Subcutaneous abdominal adipose tissue (tissue), 5 donors: Measurements from ENCODE around the gene SGTA.

ENCODE experiments used
- H3K27ac ChIP-seq: one replicate; pipeline ENCODE4 v1.7.0; 2013; ENCODE audit warnings: low read depth, mild to moderate bottlenecking, inconsistent platforms, low read length, moderate library complexity
- H3K27me3 ChIP-seq, 5 donors: one replicate each; pipeline ENCODE4 v1.7.0; 2013; ENCODE audit warnings: low read length in 5 of 5, inconsistent platforms in 1 of 5; ENCODE audit not compliant: control insufficient read depth in 5 of 5, insufficient read depth in 4 of 5
- H3K36me3 ChIP-seq, 5 donors: one replicate each; pipeline ENCODE4 v1.7.0; 2013; ENCODE audit warnings: low read length in 5 of 5; ENCODE audit not compliant: control insufficient read depth in 5 of 5, insufficient read depth in 5 of 5
- H3K4me1 ChIP-seq, 5 donors: one replicate each; pipeline ENCODE4 v1.7.0; 2013; ENCODE audit warnings: low read length in 5 of 5, mild to moderate bottlenecking in 3 of 5, moderate library complexity in 1 of 5; ENCODE audit not compliant: control insufficient read depth in 5 of 5, insufficient read depth in 5 of 5
- H3K4me3 ChIP-seq, 5 donors: one replicate each; pipeline ENCODE4 v1.7.0; 2013; ENCODE audit warnings: low read length in 5 of 5, low read depth in 1 of 5
- H3K9ac ChIP-seq, 5 donors: one replicate each; pipeline ENCODE4 v1.7.0; 2013; ENCODE audit warnings: low read length in 5 of 5, mild to moderate bottlenecking in 4 of 5, moderate library complexity in 3 of 5
- H3K9me3 ChIP-seq, 5 donors: one replicate each; pipeline ENCODE4 v1.7.0; 2013; ENCODE audit warnings: low read length in 5 of 5; ENCODE audit not compliant: control insufficient read depth in 5 of 5
- donor health status: healthy.
- donor health status: healthy.
- donor health status: healthy.
- donor health status: healthy.
- donor health status: healthy.

SGTA gene

GRCh38 chr19:2783781-2784145, 690 bp upstream of the SGTA start:
- Histone ChIP-seq H3K27ac (peak overlapping the region; percentile 47), H3K9me3 (no peaks in the 10 kb centered on the region), H3K27me3 (no peaks in the 10 kb centered on the region), H3K36me3 (peaks cover 0 to 9% (median 0%) of the 10 kb centered on the region in 5 donors), H3K4me3 (peak overlapping the region; percentile 4 to 98 (median 48)), H3K9ac (no peak overlapping the region), H3K4me1 (peaks cover 17 to 60% (median 54%) of the 10 kb centered on the region in 5 donors)

GRCh38 chr19:2782329-2782935, 641 bp downstream of the SGTA start:
- Histone ChIP-seq H3K4me1 (peaks cover 17 to 64% (median 59%) of the 10 kb centered on the region in 5 donors), H3K27ac (peak overlapping the region; percentile 47), H3K4me3 (peak overlapping the region; percentile 81 to 98 (median 93)), H3K9me3 (no peaks in the 10 kb centered on the region), H3K9ac (peak overlapping the region; percentile 59 to 99 (median 98)), H3K36me3 (peaks cover 0 to 13% (median 0%) of the 10 kb centered on the region in 5 donors), H3K27me3 (no peaks in the 10 kb centered on the region)

DNA sequence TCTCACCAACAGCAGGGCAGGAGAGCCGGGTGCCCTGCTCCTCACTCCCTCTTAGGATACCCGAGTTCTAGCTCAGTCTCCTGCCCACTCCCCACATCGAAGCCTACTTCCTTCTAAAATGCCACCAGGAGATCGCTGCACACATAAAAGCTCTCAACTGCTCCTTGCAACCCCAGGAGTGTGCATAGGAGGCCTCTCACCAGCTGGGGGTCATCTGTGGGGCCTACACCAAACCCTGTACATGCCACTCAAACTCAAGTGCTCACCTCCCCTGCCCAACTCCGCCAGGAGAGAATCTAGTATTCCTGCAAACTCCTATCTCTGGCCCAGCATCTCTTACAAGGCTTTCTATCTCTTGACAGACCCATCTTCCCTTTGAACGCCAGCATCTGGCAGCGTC, 2.8 kb downstream of the SGTA start:
- Histone ChIP-seq H3K9me3 (no peaks in the 10 kb centered on the region), H3K4me3 (no peak overlapping the region), H3K9ac (no peak overlapping the region), H3K4me1 (peaks cover 17 to 64% (median 56%) of the 10 kb centered on the region in 5 donors), H3K27ac (no peak overlapping the region), H3K27me3 (no peaks in the 10 kb centered on the region), H3K36me3 (peaks cover 0 to 16% (median 0%) of the 10 kb centered on the region in 5 donors)

DNA sequence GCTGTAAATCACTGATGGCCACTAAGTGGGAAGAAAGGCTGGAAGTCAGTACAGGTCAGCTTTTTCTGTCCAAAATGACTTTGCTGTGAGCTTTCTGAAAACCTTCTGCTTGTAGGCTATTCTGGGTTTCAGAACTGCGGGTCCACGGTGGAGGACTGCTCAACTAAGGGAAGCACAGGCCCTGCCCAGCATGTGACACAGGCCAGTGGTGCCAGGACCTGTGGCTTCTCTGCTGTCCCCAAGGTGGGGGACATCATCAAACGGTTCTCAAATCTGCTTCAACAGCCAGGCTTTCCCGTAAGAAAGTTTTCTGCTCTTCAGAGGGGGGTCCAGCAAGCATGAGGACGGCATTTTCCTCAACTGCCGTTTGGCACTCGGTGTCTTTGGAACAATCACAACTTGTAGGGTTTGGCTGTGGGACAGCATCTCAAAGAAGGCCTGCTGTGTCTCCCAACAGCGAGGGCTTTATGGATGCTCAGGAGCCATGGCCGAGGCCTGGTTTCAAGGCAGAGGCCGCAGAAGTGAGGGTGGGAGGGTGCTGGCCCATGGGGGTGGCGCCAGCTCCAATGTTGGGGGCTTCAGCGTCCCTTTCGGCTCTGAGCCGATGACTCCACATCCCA, 3.8 kb downstream of the SGTA start:
- H3K27ac ChIP-seq: no peak overlapping the region
- no peak overlapping the region for H3K4me3 ChIP-seq
- peak overlapping the region in 2 of 5 donors; percentile 7 to 41 for H3K9ac ChIP-seq

GRCh38 chr19:2777952-2778683, 5.0 kb downstream of the SGTA start:
- H3K27ac ChIP-seq: no peak overlapping the region
- no peak overlapping the region for H3K4me3 ChIP-seq
- H3K9ac ChIP-seq: peak overlapping the region in 1 of 5 donors; percentile 41
- H3K4me1 ChIP-seq: peaks cover 15 to 67% (median 53%) of the 10 kb centered on the region in 5 donors
- H3K27me3 ChIP-seq: no peaks in the 10 kb centered on the region
- H3K9me3 ChIP-seq: no peaks in the 10 kb centered on the region
- peaks cover 0 to 16% (median 0%) of the 10 kb centered on the region in 5 donors for H3K36me3 ChIP-seq

More for the DNA sequence above, 3.8 kb downstream of the SGTA start:
- peaks cover 0 to 16% (median 0%) of the 10 kb centered on the region in 5 donors for H3K36me3 ChIP-seq
- peaks cover 17 to 68% (median 57%) of the 10 kb centered on the region in 5 donors for H3K4me1 ChIP-seq
- H3K27me3 ChIP-seq: no peaks in the 10 kb centered on the region
- H3K9me3 ChIP-seq: no peaks in the 10 kb centered on the region

DNA sequence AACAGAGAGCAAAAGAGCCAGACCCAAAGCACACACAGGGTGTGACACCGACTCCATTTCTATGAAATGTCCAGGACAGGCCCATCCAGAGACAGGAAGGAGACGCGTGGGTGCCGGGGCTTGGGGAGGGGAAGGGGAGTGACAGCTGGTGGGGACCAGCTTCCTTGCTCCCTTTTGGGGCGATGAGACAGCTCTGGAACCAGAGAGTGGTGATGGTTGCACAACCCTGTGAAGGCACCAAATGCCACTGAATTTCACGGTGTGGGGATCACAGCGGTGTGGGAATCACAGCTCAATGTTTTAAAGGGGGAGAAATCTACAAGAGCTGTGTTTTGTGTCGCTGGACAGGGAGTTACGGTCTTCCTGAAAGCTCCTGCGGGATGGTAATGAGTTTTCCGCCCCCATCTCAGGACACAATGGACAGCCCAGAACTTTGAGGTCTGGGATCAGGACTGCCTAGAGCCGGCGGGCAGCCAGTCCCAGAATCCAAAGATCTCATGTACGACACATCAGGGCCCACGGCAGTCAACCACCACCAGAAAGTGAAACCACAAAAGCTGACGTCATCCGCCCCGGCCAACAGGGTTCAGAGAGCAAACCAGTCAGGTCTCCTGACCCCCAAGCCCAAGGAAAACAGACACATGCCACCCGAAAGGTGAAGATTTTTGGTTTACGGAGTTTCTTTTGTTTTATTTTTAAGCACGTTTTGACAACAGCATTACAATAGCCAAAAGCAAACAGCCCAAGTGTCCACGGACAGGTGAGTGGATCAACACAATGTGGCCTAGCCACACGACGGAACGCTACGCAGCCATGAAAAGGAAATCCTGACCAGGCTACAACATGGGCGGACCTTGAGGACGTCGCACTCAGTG, 7.3 kb downstream of the SGTA start:
- peak overlapping the region; percentile 32 to 86 (median 60) for H3K9ac ChIP-seq
- H3K4me3 ChIP-seq: peak overlapping the region; percentile 19 to 62 (median 48)
- peak overlapping the region; percentile 83 for H3K27ac ChIP-seq
- peaks cover 0 to 23% (median 2%) of the 10 kb centered on the region in 5 donors for H3K36me3 ChIP-seq
- peaks cover 7 to 55% (median 41%) of the 10 kb centered on the region in 5 donors for H3K4me1 ChIP-seq
- no peaks in the 10 kb centered on the region for H3K9me3 ChIP-seq
- no peaks in the 10 kb centered on the region for H3K27me3 ChIP-seq

DNA sequence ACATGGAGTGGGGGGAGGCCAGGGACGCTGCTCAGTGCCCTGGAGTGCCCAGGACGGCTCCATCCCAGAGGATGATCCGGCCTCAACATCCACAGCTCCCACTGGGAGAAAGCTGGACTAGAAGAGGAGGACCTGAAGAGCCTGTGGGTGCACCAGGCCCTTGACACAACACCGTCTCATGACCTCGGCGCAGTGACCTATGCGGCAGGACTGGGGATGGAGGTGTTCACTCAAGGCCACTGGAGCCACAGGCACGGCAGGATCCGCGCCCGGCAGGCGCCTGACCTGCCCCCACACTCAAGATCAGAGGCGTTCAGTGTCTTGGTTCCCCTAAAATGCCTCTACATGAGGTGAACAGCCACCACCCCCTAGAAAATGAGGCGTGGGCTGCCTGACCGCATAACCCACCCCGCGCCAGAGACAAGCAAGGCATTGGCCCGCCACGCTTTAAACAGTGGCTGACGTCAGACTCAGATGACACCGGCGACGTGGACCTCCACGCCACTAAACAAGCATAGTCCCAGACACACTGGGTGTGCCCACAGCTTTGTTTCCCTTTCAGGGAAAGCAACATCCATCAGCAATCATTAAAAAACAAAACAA, 8.0 kb downstream of the SGTA start:
- H3K4me3 ChIP-seq: peak overlapping the region in 4 of 5 donors; percentile 47 to 62 (median 52)
- peaks cover 3 to 55% (median 42%) of the 10 kb centered on the region in 5 donors for H3K4me1 ChIP-seq
- peak overlapping the region in 4 of 5 donors; percentile 32 to 86 (median 64) for H3K9ac ChIP-seq
- H3K27me3 ChIP-seq: no peaks in the 10 kb centered on the region
- no peaks in the 10 kb centered on the region for H3K9me3 ChIP-seq
- peak overlapping the region; percentile 83 for H3K27ac ChIP-seq
- H3K36me3 ChIP-seq: peaks cover 0 to 20% (median 2%) of the 10 kb centered on the region in 5 donors

DNA sequence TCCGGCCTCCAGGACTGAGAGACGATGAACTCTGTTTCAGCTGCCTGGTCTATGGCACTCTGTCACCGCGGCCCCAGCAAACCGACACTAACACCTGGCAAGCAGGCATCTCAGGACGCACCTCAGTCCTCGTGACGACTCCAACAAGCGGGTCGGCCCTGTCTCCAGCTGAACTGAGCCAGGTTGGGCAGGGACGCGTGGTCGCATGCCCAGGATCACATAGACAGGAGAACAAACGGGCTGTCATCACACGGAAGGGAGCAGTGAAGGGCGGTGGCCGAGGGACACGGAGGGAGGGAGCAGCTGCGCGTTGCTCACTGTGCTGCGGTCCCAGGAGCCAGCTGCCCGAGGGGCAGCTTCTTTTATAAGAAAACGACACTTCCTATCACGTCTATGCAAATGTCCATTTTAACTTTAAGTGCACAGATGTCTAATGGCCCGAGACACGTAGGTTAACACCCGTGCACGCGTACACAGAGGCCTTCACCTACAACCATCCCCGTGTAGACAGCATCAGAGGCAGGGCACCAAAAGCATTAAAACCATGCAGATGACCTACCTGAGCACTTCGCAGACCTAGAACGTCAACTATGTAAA, 8.9 kb downstream of the SGTA start:
- Histone ChIP-seq H3K4me1 (peaks cover 3 to 59% (median 44%) of the 10 kb centered on the region in 5 donors), H3K36me3 (peaks cover 0 to 18% (median 2%) of the 10 kb centered on the region in 5 donors), H3K9me3 (no peaks in the 10 kb centered on the region), H3K9ac (no peak overlapping the region), H3K4me3 (no peak overlapping the region), H3K27me3 (no peaks in the 10 kb centered on the region), H3K27ac (no peak overlapping the region)
